GM19468 (cell line): Measurements from ENCODE around the gene FBP1.

ENCODE experiments used
- ATAC-seq: cut with Tn5 transposase; IDR thresholded peaks from one replicate; pipeline ENCODE4 v1.9.1; 2021; ENCODE audit warnings: mild to moderate bottlenecking, moderate library complexity, moderate number of reproducible peaks; ENCODE audit not compliant: unreplicated experiment; ENCODE audit errors: extremely low read depth

FBP1 gene

DNA sequence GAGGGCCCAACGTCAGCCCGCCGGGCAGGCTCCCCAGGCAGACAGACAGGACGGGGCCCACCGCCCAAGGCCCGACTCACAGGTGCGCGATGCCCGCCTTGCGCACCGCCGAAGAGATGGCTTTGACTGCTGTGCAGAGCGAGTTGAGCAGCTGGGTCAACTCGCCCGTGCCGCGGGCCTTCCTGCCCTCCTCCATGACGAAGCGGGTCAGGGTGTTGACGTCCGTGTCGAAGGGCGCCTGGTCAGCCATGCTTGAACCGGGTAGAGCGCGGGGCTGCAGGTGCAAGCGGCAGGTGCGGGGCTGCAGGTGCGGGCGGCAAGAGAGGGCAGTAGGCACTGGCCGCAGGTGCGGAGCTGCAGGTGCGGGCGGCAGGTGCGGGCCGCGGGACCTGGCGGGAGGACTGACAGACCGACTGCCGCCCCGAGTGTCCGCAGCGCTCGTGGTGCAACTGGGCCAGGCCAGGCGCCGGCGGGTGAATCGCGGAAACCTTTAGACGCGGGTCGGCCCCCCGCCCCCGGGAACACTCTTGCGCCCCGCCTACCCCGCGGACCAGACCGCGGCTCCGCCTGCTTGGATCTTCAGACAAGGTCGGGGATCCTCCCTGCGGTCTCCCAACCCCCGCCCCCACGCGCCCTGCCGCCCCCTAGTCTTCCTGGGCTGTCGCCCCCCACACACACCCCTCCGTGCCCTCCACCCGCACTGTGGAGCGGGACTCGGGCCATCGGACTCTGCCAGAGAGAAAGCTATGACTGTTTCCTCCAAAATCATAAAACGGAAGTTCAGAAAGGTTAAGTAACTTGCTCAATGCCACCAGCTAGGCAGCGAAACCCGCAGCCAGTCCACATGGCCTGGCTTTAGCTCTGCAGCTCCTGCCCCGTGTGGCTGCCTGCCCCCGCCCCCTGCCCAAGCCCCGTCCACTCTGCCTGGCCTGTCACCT is at the start of gene FBP1:
TSS of gene FBP1 (minus strand) at position 458 of the 938 bp plus-strand sequence. CDS start at position 250, 208 bp downstream.
- no peak for ATAC-seq

GRCh38 chr9:94687451-94687850 is 48.1 kb upstream of the FBP1 start:
- ATAC-seq: no peak

- ATAC-seq: no peak
Measured at GRCh38 chr9:94685359-94685758, 46.0 kb upstream of the FBP1 start.

- ATAC-seq: no peak
Measured at GRCh38 chr9:94681508-94681907, 42.2 kb upstream of the FBP1 start.

- no peak for ATAC-seq
Measured at GRCh38 chr9:94680621-94681020, 41.3 kb upstream of the FBP1 start.

GRCh38 chr9:94680020-94680419 is 40.7 kb upstream of the FBP1 start:
- no peak for ATAC-seq

DNA sequence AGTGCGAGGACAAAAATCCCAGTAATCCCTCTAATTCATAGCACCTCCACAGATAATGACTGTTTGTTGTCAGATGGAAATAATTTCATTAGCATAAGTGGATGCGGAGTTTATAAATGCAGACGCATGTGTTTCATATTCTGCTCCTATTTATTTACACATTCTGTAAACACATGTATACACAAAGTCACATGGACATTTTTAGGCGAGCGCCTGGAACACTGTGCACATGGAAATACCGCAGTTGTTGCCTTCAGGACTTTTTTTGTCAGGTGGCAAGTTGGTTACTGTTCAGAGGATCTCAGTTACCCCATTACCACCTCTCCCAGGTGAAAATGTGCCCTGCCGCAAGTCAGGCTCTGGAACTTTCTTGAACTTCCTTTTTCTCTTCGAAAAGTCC is 40.3 kb upstream of the FBP1 start:
- no peak for ATAC-seq

DNA sequence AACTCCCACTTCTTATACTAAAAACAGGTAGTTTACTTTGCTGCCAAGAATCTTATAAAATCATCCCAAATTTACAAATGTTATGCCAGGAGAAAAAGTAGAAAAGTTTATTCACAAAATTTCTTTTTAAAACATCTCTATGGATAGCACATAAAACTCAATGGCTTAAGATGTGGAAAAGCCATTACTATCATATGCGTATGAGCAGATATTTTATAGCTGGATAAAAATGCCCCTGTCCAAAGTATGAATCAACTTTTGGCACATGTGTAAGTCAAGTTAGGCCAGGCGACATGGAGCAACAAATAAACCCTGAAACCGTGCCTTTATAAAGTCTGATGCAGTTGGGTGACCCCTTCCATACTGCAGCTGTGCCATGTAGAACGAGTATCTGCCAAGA is 38.6 kb upstream of the FBP1 start:
- no peak for ATAC-seq

- no peak for ATAC-seq
Measured at GRCh38 chr9:94676446-94677131, 37.3 kb upstream of the FBP1 start.

GRCh38 chr9:94675008-94675881 is 35.9 kb upstream of the FBP1 start:
- ATAC-seq: no peak

GRCh38 chr9:94672811-94673487 is 33.6 kb upstream of the FBP1 start:
- no peak for ATAC-seq

- ATAC-seq: no peak
Measured at GRCh38 chr9:94668928-94669729, 29.8 kb upstream of the FBP1 start.

DNA sequence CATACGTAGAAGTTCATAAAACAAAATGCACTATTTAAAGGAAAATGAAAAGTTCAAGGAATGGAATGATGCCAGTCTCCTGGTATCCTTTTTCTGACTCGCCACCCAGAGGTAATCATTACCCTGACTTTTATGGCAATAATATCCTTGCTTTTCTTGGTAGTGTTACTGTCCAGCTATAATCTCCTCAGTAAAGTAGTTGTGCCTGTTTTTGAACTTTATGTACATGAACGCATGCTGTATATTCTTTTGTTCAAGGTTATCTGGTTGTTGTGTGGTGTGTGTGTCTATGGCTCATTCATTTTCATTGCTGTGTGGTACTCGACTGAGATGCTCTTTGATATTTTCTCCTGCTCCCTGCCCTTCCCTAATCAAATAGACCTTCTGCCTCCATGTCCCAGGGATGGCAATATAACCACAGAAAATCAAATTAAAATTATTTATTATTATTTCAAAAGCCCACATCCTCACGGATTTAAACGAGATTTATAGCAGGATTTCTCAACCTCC is 29.2 kb upstream of the FBP1 start:
- ATAC-seq: no peak

GRCh38 chr9:94666364-94667099 is 27.2 kb upstream of the FBP1 start:
- ATAC-seq: no peak

- ATAC-seq: no peak
Measured at GRCh38 chr9:94665613-94666012, 26.3 kb upstream of the FBP1 start.

DNA sequence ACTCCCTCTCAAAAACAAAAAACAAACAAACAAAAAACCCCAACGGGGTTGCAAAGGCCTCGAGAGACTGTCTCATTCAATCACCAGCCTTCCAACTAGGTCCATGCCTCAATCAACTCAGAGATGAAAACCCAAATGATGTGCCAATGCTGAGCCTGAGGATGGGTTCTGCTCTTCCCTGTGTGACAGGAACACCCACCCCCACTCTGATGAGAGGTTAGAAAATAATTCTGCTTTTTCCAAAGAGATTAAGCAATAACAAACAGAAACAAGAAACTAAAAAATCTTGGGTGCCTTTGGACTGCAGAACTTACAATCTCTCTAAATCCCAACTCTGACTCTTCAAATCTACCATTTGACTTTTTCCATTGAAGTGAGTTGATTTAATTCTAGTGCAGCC is 25.5 kb upstream of the FBP1 start:
- ATAC-seq: no peak

DNA sequence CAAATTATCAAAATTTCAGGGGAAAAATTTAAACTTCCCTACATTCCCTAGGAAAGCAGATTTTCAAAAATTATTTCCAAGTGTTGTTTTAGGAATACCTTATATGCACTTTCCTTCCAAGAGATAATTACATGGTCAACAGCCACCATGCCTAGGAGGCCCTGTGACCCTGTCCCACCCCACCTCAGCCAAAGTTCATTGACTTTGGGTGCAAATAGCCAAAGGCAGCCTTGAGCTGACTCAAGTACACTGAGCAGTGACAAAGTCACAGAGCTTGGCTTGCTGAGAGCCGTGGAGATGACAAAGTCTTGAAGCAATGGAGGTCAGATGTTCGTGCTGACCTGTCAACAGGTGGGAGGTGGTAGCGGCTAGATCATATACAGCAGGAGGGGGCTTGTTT is 24.3 kb upstream of the FBP1 start:
- ATAC-seq: no peak

- ATAC-seq: no peak
Measured at GRCh38 chr9:94663140-94663539, 23.8 kb upstream of the FBP1 start.
